ENCODE results near the gene BCKDK. TPM values are rescaled to one million over a fixed set of nuclear protein-coding genes. Genes with fewer than 3 reads are reported as not detected.
A peak's percentile ranks its signal among the peaks of the same experiment; 100 is the strongest.

The BCKDK gene
- polyA plus RNA-seq (ENCODE audit: insufficient read length): 25.2 TPM

DNA sequence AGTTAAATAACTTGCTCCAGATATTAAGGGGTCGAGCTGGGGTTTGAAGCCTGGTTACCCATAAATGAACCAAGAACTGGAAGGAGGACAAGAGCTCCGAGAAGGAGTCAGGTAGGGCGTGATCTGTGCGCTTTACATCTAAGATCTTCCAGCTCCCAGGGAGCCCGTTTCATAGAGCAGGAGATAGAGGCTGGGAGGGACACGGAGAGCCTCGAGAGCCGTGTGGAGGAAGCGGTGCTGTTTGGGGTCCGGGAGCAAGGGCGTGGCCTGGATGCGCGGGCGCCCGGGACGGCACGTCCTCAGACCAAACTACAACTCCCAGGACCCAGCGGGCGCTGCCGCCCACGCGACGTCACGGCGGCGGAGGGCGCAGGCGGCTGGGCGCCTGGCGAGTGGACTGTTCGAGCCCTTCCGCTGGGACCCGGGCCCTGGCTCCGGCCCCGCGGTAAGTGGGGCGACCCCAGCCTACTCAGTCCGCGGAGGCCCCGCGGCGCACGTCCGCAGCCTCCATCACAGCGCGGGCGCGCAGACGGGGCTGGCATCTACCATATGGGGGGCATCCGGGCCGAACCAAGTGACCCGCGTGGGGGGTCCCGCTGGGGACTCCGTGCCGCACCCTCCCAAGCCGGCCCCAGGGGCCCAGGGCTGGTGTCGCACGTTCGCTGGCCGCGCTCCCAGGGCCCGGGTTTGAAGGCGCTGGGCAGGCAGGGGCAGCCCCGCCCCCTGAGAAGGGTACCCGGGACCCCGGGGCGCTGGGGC, at the start of gene BCKDK:
TSS of gene BCKDK (plus strand) at position 352 of the 759 bp plus-strand sequence. CDS start 838 bp downstream, outside the sequence.
- DNase-seq (ENCODE audit: low read depth): no peak

DNA sequence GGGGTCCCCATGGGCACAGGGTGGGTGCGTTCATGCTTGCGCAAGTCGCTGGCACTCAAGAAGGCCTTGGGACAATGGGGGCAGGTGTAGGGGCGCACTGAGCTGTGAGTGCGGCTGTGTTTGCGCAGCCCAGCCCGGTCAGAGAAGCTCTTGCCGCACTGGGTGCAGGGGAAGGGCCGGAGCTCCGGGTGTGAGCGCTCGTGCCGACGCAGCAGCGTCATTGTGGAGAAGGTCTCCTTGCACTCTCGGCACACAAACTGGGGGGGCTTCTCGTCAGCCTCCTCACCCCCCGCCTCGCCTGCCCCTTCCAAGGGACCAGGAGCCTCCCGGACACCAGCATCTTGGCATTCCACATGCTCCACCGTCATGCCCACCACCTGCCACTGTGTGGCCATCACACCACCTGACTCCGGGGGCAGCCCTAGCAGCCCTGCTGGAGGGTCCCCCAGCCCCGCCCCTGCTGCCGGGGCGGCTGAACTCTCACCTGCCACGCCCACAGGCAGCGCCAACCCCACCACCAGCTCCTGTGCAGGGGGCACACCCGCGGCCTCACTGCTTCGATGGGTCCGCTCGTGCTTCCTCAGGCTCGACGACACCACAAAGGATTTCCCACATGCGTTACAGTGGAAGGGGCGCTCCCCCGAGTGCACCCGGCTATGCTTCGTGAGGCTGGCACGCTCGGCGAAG, 46.9 kb upstream of the BCKDK start:
- no peak for DNase-seq (ENCODE audit: low read depth)

DNA sequence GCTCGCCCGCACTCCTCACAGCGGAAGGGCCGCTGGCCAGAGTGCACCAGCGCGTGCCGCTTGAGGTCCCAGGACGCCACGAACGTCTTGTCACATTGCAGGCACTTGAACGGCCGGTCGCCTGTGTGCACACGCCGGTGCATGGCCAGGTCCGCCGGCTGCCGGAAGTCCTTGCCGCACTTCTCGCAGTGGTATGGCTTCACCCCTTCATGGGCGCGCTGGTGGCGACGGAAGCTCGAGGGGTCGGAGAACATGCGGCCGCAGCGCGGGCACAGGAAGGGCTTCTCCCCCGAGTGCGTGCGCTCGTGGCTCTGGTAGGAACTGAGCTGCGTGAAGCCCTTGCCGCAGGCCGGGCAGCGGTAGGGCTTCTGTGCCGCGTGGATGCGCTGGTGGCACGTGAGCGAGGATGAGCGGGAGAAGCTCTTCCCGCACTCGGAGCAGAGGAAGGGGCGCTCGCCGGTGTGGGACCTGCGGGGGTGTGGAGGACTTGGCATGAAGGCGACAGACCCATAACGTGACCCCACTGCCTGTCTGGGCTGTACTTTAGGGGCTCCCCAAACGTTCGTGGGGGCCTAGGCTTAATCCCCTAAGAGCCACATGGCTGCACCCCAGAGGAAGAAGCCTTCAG, 46.3 kb upstream of the BCKDK start:
- no peak for DNase-seq (ENCODE audit: low read depth)

DNA sequence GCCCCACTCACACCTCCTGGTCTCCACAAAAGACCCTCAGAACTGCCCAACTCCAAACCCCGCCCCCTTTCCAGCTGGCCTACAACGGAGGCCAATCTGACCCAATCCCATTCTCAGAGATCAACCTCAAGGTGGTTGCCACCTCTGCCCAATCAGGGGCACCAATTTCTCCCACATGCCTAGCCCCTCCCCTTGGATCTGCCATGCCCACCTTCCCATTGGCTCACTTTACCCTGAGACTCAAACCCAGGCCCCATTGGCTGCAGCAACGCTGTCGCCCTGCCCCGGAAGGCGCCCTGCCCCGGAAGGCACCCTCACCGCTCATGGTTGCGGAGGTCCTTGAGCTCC, 44.7 kb upstream of the BCKDK start:
- no peak for DNase-seq (ENCODE audit: low read depth)

DNA sequence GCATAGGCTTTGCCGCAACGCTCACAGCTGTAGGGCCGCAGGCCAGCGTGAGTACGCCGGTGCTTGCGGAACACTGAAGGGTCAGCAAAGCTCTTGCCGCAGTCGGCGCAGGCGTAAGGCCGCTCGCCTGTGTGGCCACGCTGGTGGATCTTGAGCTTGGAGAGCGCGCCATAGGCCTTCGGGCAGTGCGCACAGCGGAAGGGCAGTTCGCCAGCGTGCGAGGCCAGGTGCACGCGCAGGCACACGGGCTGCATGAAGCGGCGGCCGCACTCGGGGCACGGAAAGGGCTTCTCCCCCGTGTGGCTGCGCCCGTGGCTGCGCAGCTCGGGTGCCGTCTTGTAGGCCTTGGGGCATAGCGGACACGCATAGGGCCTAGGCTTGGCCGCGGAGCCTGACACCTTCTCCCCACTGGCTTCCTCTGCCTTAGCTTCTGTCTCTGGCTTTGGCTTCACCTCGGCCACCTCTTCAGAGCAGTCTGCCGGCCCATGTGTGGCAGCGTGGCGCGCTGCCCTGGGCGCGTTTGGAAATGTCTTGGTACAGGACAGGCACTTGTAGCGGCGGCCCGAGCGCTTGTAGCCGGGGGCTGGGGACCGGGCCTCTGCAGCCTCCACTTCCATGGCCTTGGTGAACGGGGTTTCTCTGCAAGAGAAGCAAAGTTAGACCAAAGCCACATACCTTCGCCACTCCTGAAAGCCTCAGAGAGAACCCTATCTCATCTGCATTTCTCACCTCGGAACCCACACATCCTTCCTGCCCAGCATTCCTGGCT, 44.2 kb upstream of the BCKDK start:
- DNase-seq (ENCODE audit: low read depth): no peak

DNA sequence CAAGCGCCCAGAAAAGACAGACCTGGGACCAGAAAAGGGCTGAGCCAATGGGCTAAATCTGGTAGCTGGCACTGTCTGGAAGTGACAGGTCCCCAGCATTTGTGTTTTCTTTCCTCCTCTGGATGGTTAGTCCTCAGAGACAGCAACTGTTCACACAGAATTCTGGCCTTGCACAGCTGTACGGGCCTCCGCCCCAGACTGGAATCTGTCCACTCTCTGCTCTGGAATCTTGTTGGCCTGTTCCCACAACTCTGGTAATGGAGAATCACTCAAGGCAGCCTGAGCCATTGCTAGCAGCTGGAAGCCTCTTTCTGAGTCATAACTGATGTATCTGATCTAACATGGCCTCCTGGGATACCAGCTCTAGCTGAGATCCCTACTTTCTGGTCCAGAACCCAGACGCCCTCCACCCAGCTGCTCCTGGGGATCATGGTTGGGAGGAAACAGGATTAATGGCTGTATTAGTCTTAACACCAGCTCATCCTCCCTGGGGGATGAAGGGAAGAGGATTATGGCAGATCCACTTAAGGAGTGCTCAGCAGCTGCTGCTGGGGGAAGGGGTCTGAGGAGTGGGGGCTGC, 43.2 kb upstream of the BCKDK start:
- peak; percentile 93 for DNase-seq (ENCODE audit: low read depth)

DNA sequence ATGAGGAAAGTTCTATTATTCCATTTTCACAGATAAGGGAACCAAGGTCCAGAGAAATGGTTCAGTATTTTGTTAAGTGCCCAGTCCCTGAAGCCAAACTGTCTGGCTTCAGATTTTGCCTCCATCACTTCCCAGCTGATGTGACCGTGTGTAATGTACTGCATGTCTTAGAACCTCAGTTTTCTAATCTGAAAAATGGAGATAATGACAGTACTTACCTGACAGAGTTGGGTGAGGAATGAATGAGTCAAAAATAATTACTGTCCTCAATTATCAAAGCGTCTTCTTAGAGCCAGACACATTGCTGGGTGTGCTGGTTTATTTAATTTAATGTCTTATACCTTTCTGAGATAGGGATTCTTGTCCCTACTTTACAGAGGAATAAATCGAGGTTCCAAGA, 40.8 kb upstream of the BCKDK start:
- DNase-seq (ENCODE audit: low read depth): no peak

DNA sequence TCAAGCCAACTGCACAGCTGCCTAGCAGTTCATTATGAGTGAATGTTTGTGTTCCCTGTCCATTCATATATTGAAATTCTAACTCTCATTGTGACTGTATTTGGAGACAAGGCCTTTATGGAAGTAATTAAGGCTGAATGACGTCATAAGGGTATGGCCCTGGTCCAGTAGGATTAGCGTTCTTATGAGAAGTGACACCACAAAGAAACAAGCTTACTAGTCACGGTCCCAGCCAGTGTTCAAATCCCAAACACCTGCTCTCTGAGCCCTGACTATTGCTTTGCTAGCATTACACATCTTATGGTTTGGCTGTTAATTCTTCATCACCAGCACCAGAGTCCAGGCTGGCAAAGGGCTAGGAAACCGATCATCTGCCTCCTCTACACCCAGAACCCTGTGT, 36.3 kb upstream of the BCKDK start:
- DNase-seq (ENCODE audit: low read depth): peak; percentile 54

DNA sequence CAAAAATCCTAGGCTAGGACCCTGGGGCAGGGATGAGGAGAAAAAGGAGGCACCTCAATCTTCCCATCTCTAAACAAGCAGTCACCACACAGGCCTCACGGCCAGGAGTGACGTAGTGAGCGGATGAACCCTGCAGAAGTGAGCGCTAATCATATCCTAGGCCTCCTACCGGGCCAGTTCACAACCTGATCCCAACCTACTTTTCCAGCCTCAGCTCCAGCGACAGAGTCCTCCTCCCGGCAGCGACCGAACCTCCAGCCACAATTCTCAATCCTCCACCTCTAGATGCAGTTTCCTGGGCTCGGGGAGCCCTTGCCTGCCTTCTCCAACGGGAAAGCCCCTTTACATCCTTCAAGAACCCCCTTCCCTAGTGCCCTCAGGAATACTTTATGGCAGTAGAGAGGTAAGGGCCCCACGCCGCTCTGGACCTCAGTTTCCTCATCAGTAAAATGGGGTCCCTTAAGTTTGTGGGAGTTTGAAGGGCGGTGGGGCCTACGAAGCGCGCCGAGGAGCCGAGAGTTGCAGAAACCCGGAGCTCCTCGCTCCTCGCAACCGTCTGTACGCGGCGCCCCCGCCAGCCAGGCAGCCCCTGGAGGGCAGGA, 35.5 kb upstream of the BCKDK start:
- no peak for DNase-seq (ENCODE audit: low read depth)

DNA sequence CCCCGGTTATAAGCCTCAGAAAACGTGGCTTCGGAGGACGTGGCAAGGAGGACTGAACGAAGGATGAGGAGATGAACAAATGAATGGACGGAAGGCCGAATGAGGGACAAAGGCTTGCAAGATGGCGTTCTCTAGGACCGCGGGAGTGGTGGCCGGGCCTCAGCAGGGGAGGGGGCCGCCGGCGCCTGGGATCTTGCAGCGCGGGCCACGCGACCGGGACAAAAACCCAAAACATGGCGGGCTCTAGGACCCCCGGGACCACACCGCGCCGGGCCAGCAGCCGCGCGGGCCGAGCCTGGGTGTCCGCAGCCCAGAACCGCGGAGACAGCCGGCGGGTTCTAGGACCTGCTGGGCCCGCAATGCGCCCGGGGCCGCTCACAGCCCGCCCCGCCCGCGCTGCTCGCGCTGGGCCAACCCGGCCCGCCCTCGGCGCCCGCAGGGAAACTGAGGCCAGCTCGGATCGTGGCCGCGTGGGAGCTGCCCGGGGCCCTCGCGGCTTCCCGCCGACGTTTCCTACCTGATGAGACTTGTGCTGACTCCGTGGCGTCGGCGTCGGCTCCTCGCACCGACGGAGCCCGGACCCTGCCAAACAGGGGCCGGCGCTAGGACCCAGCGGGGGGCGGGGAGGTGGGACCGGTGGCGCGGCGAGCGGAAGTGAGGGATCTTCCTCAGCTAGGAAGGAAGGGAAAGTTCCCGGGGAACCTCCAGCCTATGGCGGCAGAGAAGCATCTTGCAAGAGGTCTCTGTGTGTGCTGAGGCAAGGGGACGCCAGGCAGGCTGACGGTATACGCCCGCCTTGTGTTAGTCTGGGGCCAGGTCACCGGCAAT, 34.8 kb upstream of the BCKDK start:
- peak; percentile 77 for DNase-seq (ENCODE audit: low read depth)

DNA sequence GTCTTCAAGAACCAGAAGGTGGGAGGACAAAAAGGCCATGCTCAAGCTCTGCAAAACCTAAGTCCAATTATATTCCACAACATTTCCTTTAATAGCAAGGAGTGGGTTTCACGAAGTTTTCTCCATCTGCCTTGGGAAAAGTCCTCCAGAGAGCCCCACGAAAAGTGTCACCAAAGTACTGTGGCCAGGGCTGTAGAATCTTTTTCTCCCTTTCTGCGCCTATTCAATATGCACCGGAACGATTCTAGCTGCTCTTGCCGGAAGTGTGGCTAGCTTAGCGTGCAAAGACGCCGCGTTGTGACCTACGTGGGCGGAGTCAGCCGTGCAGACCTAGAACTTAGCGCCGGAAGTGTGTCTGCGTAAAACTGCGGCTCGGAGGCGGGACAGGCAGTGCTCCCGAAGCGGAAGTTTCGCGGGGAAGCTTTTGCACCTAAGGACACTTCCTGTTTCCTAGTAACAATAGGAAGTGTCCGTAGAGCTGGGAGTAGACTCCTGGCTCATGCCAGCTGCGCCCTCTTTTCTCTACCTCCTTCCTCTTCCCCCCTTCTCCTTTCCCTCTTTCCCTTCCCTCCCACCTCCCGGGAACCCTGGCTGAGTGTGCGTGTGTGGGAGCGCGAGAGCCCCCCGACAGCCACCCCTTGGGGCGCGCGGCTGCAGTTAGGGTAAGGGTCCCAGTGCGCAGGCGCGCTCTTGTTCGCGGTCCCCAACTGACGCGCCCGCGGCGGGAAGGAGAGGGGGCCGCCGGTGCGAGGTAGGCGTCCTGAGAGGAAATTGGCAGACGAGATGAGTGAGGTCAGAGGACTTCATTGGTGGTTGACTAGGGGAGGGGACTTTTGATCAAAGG, 34.0 kb upstream of the BCKDK start, which contains the start of the genes ZNF646 and ZNF668:
TSS of gene ZNF646 (plus strand) at position 453 of the 844 bp plus-strand sequence. CDS start 1,903 bp downstream, outside the sequence.
TSS of gene ZNF668 (minus strand) at position 271 of the 844 bp plus-strand sequence. CDS start 9,781 bp downstream, outside the sequence.
- DNase-seq (ENCODE audit: low read depth): peak; percentile 98

DNA sequence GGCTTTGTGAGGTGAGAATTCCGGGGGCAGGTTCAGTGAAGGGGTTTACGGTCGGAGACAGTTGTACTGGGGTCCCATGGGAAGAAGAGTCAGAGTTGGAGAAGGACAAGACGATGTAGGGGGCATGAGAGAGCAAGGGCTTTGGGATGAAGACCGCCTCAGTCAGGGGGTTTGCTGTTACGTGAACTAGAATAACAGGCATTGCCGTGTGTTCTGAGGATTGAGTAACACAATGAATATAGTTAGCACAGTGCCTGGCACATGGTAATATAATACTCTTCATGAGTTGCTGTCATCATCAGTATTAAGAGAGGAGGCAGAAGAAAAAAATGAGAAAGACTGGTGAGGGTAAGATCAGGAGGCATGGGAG, 33.4 kb upstream of the BCKDK start:
- DNase-seq (ENCODE audit: low read depth): no peak

DNA sequence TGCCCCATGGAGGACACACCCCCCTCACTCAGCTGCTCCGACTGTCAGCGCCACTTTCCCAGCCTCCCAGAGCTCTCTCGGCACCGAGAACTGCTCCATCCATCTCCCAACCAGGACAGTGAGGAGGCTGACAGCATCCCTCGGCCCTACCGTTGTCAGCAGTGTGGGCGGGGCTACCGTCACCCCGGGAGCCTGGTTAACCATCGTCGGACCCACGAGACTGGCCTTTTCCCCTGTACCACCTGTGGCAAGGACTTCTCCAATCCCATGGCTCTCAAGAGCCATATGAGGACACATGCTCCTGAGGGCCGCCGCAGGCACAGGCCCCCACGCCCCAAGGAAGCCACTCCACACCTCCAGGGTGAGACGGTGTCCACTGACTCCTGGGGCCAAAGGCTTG, 31.9 kb upstream of the BCKDK start:
- no peak for DNase-seq (ENCODE audit: low read depth)

DNA sequence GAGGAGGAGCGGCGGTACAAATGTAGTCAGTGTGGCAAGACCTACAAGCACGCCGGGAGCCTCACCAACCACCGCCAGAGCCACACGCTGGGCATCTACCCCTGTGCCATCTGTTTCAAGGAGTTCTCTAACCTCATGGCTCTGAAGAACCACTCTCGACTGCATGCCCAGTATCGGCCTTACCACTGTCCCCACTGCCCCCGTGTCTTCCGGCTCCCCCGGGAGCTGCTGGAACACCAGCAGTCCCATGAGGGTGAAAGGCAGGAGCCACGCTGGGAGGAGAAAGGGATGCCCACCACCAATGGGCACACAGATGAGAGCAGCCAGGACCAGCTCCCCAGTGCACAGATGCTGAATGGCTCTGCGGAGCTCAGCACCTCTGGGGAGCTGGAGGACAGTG, 31.2 kb upstream of the BCKDK start:
- no peak for DNase-seq (ENCODE audit: low read depth)

DNA sequence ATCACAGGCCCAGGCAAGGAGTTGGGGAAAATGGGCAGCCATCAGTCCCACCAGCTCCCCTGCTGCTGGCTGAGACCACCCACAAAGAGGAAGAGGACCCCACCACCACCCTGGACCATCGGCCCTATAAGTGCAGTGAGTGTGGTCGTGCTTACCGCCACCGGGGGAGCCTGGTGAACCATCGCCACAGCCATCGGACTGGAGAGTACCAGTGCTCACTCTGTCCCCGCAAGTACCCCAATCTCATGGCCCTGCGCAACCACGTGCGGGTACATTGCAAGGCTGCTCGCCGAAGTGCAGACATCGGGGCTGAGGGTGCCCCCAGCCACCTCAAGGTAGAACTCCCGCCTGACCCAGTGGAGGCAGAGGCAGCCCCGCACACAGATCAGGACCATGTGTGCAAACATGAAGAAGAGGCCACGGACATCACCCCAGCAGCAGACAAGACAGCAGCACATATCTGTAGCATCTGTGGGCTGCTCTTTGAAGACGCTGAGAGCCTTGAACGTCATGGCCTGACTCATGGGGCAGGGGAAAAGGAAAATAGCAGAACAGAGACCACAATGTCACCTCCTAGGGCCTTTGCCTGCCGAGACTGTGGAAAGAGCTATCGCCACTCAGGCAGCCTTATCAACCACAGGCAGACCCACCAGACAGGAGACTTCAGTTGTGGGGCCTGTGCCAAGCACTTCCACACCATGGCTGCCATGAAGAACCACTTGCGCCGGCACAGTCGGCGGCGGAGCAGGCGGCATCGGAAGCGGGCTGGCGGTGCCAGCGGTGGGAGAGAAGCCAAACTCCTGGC, 30.4 kb upstream of the BCKDK start:
- no peak for DNase-seq (ENCODE audit: low read depth)

DNA sequence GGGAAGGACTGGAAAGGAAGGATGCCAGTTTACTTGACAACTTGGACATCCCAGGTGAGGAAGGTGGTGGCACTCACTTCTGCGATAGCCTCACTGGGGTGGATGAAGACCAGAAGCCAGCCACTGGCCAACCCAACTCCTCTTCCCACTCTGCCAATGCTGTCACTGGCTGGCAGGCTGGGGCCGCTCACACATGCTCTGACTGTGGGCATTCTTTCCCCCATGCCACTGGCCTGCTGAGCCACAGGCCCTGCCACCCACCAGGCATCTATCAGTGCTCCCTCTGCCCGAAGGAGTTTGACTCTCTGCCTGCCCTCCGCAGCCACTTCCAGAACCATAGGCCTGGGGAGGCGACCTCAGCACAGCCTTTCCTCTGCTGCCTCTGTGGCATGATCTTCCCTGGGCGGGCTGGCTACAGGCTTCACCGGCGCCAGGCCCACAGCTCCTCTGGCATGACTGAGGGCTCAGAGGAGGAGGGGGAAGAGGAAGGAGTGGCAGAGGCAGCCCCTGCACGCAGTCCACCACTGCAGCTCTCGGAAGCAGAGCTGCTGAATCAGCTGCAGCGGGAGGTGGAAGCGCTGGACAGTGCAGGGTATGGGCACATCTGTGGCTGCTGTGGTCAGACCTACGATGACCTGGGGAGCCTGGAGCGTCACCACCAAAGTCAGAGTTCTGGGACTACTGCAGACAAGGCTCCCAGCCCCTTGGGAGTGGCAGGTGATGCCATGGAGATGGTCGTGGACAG, 29.4 kb upstream of the BCKDK start:
- no peak for DNase-seq (ENCODE audit: low read depth)

DNA sequence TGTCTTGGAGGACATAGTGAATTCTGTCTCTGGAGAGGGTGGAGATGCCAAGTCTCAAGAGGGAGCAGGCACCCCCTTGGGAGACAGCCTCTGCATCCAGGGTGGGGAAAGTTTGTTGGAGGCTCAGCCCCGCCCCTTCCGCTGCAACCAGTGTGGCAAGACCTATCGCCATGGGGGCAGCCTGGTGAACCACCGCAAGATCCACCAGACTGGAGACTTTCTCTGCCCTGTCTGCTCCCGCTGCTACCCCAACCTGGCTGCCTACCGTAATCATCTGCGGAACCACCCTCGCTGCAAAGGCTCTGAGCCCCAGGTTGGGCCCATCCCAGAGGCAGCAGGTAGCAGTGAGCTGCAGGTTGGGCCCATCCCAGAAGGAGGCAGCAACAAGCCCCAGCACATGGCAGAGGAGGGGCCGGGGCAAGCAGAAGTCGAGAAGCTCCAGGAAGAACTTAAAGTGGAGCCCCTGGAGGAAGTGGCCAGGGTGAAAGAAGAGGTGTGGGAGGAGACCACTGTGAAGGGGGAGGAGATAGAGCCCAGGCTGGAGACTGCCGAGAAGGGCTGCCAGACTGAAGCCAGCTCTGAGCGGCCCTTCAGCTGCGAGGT, 28.7 kb upstream of the BCKDK start:
- DNase-seq (ENCODE audit: low read depth): no peak

Data from forelimb muscle (tissue), 1 donor.